Tibial nerve (tissue), 4 donors: Measurements from ENCODE around the gene CADPS2. TPM values are rescaled to one million over a fixed set of nuclear protein-coding genes. Genes with fewer than 3 reads are reported as not detected.

Experiments
- DNase-seq, 2 donors: peaks; one replicate each; pipeline ENCODE4 v3.0.0-alpha.2; 2019; ENCODE audit warnings: low spot score in 2 of 2
- H3K27ac ChIP-seq, 4 donors: fragments of 200-600 bp; sonication (generic) in 3 of 4; one replicate each; pipeline ENCODE4 v1.5.1; 2017 to 2019; ENCODE audit warnings: mild to moderate bottlenecking in 1 of 4
- H3K27me3 ChIP-seq, 2 donors: fragments of 200-600 bp; sonication (generic) in 1 of 2; one replicate each; pipeline versions ENCODE4 v1.5.1 to v1.6.0; 2017 to 2019
- H3K36me3 ChIP-seq, 3 donors: fragments of 200-600 bp; sonication (generic); one replicate each; pipeline ENCODE4 v1.5.1; 2018 to 2019
- H3K4me1 ChIP-seq, 4 donors: fragments of 200-600 bp; sonication (generic) in 3 of 4; one replicate each; pipeline ENCODE4 v1.5.1; 2017 to 2019
- H3K4me3 ChIP-seq, 4 donors: fragments of 200-600 bp; sonication (generic) in 3 of 4; one replicate each; pipeline ENCODE4 v1.5.1; 2017 to 2019; ENCODE audit warnings: mild to moderate bottlenecking in 1 of 4, moderate library complexity in 1 of 4
- H3K9me3 ChIP-seq, 4 donors: fragments of 200-600 bp; sonication (generic) in 3 of 4; one replicate each; pipeline ENCODE4 v1.5.1; 2017 to 2019
- EP300 ChIP-seq, 2 donors: sonication (generic); formaldehyde crosslinking; IDR thresholded peaks; one replicate each; pipeline ENCODE4 v1.6.1; 2017; ENCODE audit warnings: antibody characterized with exemption in 2 of 2, mild to moderate bottlenecking in 1 of 2
- POLR2A ChIP-seq, 2 donors: fragments of 450-650 bp; IDR thresholded peaks; one replicate each; pipeline ENCODE4 v1.6.1; 2017; ENCODE audit warnings: antibody characterized with exemption in 2 of 2, mild to moderate bottlenecking in 2 of 2, moderate library complexity in 2 of 2
- WGBS, 2 donors: methylation state at CpG; one replicate each; pipeline ENCODE4 v1.1.5; 2018; 5-methylcytosine and 5-hydroxymethylcytosine counted together
- total RNA-seq, 4 donors: library from RNA; depleted of rRNA; stranded (reverse); fragments of >200 nt; gene quantifications; one replicate each; pipeline ENCODE4 v1.1.0, GENCODE V29; 2016
- TF ChIP-seq, protein P1 (sequence below), 5 experiments: fragments of 200-600 bp in 3 of 5; fragments of 450-650 bp in 2 of 5; sonication (generic) in 3 of 5; IDR thresholded peaks; one replicate each; pipeline ENCODE4 v1.5.1; 2016 to 2019; ENCODE audit warnings: antibody characterized with exemption in 5 of 5, mild to moderate bottlenecking in 3 of 5, moderate library complexity in 2 of 5

Gene CADPS2
- total RNA-seq, 4 donors from 2014 or later, result 20.3 to 44.4 (median 27.1) TPM

DNA sequence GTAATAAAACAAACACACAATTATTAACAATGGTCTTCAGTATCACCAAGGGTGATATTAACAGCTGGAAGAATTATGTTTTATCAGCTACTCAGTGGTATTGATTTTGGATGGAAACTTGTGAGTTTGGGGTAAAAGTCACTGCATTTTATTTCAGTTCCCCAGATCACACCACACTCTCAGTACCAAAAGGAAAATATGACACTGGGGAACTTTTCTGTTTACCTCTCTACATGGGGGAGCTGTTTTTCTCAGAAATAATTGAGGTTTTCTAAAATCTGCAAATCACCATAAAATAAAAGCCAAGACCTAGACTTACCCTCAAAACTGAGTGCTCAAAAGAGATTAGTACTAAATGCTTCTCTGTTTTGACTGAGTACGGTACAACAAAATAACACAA lies 483.1 kb downstream of the CADPS2 start:
- Histone ChIP-seq H3K27ac (no peak overlapping the region), H3K4me3 (no peak overlapping the region), H3K36me3 (peaks cover 0 to 5% (median 0%) of the 10 kb centered on the region in 3 donors), H3K27me3 (no peaks in the 10 kb centered on the region), H3K9me3 (no peaks in the 10 kb centered on the region), H3K4me1 (no peaks in the 10 kb centered on the region)
- 66 to 70% methylated on average over 1 of the region's 1 CpG for WGBS, 2 donors
- no peak for DNase-seq
- TF ChIP-seq, protein P1, sequence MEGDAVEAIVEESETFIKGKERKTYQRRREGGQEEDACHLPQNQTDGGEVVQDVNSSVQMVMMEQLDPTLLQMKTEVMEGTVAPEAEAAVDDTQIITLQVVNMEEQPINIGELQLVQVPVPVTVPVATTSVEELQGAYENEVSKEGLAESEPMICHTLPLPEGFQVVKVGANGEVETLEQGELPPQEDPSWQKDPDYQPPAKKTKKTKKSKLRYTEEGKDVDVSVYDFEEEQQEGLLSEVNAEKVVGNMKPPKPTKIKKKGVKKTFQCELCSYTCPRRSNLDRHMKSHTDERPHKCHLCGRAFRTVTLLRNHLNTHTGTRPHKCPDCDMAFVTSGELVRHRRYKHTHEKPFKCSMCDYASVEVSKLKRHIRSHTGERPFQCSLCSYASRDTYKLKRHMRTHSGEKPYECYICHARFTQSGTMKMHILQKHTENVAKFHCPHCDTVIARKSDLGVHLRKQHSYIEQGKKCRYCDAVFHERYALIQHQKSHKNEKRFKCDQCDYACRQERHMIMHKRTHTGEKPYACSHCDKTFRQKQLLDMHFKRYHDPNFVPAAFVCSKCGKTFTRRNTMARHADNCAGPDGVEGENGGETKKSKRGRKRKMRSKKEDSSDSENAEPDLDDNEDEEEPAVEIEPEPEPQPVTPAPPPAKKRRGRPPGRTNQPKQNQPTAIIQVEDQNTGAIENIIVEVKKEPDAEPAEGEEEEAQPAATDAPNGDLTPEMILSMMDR (IDR thresholded peaks at IDR 0.05), result no peak
- TF ChIP-seq POLR2A (IDR thresholded peaks at IDR 0.05) (no peak), EP300 (IDR thresholded peaks at IDR 0.05) (no peak)

DNA sequence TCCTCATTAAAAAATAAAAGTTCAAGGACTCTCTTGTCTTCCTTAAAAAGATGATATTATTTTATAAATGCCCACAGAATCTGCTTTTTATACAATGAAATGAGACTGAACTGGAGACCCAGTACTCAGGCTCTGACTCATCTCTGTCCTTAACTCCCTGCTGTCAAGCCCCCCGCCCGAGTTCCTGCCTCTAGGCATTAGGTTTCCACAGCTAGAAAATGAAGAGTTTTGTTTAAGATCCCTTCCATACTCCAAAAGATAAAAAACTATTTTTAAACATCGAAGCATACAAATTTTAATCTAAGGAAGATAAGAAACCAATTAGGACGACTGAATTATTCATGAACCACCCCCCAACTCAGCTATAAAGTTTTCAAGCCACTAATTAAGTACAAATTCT lies 484.0 kb downstream of the CADPS2 start:
- 52 to 60% methylated on average over 4 of the region's 4 CpGs for WGBS, 2 donors
- TF ChIP-seq POLR2A (IDR thresholded peaks at IDR 0.05) (no peak), EP300 (IDR thresholded peaks at IDR 0.05) (no peak)
- TF ChIP-seq, protein P1 (IDR thresholded peaks at IDR 0.05), result no peak
- H3K36me3 ChIP-seq, result peaks cover 0 to 5% (median 0%) of the 10 kb centered on the region in 3 donors

DNA sequence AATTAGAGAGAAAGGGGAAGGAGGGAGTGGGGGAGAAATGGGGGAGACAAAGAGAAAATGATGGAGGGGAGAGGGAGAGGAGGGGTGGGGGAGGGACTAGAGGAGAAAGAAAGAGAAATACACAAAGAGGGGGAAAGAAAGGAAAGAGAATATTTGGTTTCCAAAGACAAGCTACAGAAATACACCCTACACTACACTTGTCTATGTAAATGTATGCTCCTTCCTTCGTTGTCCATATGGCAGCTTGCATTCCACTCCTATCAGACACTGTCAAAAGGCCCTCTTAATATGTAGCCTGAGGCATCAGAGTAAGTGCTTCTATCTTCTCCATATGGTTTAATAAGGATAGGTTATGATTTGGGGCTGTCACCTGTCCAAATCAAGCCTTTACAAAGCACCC lies 488.9 kb downstream of the CADPS2 start:
- no peak overlapping the region for H3K27ac ChIP-seq
- DNase-seq, result no peak
- no peak overlapping the region for H3K4me3 ChIP-seq
- no peaks in the 10 kb centered on the region for H3K36me3 ChIP-seq
- 46 to 71% methylated on average over 1 of the region's 1 CpG for WGBS, 2 donors
- no peaks in the 10 kb centered on the region for H3K27me3 ChIP-seq
- H3K4me1 ChIP-seq, result no peaks in the 10 kb centered on the region
- TF ChIP-seq, protein P1 (IDR thresholded peaks at IDR 0.05), result no peak
- TF ChIP-seq EP300 (IDR thresholded peaks at IDR 0.05) (no peak), POLR2A (IDR thresholded peaks at IDR 0.05) (no peak)
- no peaks in the 10 kb centered on the region for H3K9me3 ChIP-seq

More for the DNA sequence above, 484.0 kb downstream of the CADPS2 start:
- H3K9me3 ChIP-seq, result no peaks in the 10 kb centered on the region
- no peaks in the 10 kb centered on the region for H3K4me1 ChIP-seq
- no peak overlapping the region for H3K27ac ChIP-seq
- H3K4me3 ChIP-seq, result no peak overlapping the region
- H3K27me3 ChIP-seq, result no peaks in the 10 kb centered on the region
- no peak for DNase-seq

DNA sequence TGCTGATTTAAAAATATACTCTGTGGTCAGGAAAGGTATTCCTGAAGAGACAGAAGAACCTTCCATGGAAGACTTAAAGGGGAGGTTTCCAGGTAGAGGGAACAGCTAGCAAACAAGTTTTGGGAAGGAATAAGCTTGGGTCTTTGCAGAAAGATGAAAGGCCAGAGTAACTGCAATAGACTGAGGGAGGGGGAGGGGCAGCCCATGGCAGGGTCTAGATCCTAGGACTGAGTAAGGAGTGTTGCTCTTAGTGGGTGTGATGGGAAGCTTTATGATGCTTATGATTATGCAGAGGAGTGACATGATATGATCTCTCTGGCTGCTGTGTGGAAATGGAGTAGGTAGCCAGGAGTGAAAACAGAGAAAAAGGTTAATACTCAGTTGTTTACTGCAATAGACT lies 491.7 kb downstream of the CADPS2 start:
- Histone ChIP-seq H3K27me3 (no peaks in the 10 kb centered on the region), H3K4me3 (no peak overlapping the region), H3K9me3 (no peaks in the 10 kb centered on the region), H3K4me1 (no peaks in the 10 kb centered on the region), H3K27ac (no peak overlapping the region), H3K36me3 (no peaks in the 10 kb centered on the region)
- TF ChIP-seq, protein P1 (IDR thresholded peaks at IDR 0.05), result no peak
- TF ChIP-seq POLR2A (IDR thresholded peaks at IDR 0.05), result no peak
- DNase-seq, result no peak

DNA sequence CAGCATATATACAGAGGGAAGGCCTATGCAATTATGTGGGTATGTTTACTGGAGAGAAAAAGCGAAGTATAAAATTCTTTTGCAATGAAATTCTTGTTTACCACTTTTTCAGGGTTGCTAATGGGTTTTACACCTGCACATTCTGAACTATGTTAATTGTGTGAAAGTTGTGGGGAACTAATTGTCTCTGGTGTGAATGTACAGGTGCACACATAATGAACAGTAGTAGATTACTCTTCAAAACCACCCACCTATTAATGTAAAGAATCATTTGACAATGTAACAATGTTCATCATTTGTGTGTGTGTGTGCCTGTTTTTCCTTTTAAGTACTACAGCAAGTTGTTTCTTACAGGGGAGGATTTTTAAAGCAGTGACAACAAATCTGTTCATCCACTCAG lies 501.7 kb downstream of the CADPS2 start:
- H3K27me3 ChIP-seq, result no peaks in the 10 kb centered on the region
- 86 to 89% methylated on average over 1 of the region's 1 CpG for WGBS, 2 donors
- no peak overlapping the region for H3K4me3 ChIP-seq
- no peak overlapping the region for H3K27ac ChIP-seq
- H3K36me3 ChIP-seq, result no peaks in the 10 kb centered on the region
- H3K4me1 ChIP-seq, result no peaks in the 10 kb centered on the region
- TF ChIP-seq POLR2A (IDR thresholded peaks at IDR 0.05), result no peak
- TF ChIP-seq, protein P1 (IDR thresholded peaks at IDR 0.05), result no peak
- TF ChIP-seq EP300 (IDR thresholded peaks at IDR 0.05), result no peak
- H3K9me3 ChIP-seq, result no peaks in the 10 kb centered on the region
- DNase-seq, result no peak
